Neural progenitor cell (in vitro differentiated cells): Measurements from ENCODE around the gene ADAM10.

Experiments
- EZH2 ChIP-seq: fragments of 200-600 bp; sonication (generic); IDR thresholded peaks from 2 replicates; pipeline ENCODE4 v1.6.1; 2017; ENCODE audit warnings: antibody characterized with exemption, mild to moderate bottlenecking, moderate library complexity
- TF ChIP-seq, protein P1 (sequence below): fragments of 200-600 bp; sonication (generic); IDR thresholded peaks from 2 replicates; pipeline ENCODE4 v1.5.1; 2017; ENCODE audit warnings: antibody characterized with exemption, mild to moderate bottlenecking

- TF ChIP-seq, protein P1, sequence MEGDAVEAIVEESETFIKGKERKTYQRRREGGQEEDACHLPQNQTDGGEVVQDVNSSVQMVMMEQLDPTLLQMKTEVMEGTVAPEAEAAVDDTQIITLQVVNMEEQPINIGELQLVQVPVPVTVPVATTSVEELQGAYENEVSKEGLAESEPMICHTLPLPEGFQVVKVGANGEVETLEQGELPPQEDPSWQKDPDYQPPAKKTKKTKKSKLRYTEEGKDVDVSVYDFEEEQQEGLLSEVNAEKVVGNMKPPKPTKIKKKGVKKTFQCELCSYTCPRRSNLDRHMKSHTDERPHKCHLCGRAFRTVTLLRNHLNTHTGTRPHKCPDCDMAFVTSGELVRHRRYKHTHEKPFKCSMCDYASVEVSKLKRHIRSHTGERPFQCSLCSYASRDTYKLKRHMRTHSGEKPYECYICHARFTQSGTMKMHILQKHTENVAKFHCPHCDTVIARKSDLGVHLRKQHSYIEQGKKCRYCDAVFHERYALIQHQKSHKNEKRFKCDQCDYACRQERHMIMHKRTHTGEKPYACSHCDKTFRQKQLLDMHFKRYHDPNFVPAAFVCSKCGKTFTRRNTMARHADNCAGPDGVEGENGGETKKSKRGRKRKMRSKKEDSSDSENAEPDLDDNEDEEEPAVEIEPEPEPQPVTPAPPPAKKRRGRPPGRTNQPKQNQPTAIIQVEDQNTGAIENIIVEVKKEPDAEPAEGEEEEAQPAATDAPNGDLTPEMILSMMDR, result no peak
- TF ChIP-seq EZH2, result no peak
Observed at GRCh38 chr15:58703610-58704009, 45.9 kb downstream of the ADAM10 start.
